NOMO-1 (cell line): ENCODE results near the gene ZNHIT2.
"Not testable (repeated sequence)": the region's sequence is repeated elsewhere in the genome, so short reads cannot be mapped to it uniquely, and the experiment has no call there.

Experiments
- DNase-seq, 2 experiments: peaks; one replicate each; lab custom pipeline; 2025; ENCODE audit not compliant: unreplicated experiment in 2 of 2; lab: John Stamatoyannopoulos, UW

ZNHIT2 gene

DNA sequence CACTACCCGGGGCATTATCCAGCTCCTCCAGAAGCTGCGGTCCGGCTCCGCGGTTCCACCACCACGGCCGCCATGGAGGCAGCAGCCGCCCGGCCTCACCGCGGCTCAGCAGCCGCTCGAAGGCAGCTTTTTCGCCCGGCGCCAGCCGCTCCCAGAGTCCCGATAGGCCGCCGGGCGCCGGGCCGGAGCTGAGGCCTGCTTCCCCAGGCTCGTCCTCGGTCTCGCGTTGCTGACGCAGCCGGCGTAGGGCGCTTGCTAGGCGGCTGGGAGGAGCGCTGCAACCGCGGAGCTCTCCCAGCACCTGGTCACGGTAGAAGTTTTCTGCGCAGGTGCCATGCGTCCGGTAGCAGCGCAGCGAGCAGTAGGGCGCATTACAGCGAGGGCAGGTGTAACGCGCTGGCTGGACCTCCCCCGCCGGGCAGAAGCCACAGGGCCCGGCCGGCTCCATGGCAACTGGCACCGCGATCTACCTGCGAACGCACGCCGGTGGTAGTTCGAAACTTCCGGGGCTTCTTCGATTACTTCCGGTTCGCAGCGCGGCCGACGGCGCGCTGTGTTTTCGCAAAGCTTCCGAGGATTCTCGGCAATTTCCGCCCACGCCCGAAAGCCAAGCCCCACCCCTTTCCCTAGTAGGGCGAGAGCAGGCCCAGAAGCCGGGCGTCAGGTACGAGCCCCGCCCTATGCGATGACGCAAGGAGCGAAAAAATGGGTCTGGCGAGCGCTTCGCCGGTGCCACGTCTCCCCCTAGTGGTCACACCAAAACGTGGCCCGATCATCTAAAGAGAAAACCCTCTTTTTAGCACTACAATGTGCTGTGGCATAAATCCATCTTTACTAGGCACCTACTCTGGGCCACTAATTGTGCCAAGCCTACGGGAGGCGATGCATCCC lies at the start of gene ZNHIT2:
ZNHIT2 (minus strand) TSS at position 496 of the 891 bp plus-strand sequence; CDS start at position 448, 48 bp downstream.
- peak; percentile 98 to 99 for DNase-seq

DNA sequence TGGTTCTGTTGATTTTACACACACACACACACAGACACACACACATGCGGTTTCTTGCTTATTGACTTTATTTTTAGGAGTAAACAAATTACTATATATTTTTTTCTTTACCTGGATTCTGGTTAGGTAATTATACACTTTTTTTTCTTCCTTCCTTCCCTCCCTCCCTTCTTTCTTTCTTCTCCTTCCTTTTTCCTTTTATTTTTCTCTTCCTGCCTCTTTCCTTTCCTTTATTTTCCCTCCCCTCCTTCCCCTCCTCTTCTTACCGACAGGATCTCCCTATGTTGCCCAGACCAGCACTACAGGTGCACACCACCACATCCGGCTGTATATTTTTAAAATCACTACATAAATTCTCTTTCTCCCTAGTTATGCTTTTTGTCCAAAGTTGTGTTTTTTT lies 49.4 kb upstream of the ZNHIT2 start:
- DNase-seq, result no peak

DNA sequence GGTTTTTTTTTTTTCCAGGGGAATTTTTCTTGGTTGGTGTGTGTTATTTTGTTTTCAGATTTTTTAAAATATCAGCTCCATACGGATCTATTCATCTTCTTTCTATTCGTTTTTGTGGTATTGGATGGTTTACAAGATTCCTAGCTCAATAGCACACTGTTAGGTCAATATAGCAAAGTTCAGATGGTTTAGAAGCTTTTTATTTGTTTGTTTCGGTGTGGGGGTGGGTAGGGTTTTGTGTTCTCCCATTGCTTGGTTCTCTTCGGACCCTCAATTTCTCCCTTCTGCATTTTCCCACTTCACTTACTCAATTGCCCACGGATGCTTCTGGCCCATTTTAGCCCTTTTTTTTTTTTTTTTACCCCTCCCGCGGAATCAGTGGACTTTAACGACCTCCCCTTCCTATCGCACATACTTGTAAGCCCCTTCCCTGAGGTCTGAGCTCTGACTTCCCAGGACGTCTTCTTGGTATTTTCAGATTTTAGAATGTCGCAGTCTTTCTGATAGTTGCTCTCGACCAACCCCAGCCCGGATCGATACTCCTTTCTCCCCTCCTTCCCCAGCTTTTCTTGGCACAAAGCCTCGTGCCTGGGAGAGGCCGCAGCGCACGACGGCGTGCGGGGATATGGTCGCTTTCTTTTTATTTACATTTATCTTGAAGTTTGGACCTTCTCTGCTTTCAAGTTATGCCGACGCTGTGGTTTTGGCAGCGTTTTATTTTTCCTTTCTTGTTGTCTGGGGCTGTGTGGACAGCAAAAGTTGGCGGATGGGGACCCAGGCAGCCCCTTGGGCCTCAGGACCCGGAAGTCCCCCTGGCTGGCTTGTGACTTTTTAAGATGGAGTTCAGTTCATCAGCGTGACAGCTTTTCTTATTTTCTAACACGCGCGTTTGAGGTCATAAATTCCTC lies 48.2 kb upstream of the ZNHIT2 start:
- DNase-seq, result no peak

DNA sequence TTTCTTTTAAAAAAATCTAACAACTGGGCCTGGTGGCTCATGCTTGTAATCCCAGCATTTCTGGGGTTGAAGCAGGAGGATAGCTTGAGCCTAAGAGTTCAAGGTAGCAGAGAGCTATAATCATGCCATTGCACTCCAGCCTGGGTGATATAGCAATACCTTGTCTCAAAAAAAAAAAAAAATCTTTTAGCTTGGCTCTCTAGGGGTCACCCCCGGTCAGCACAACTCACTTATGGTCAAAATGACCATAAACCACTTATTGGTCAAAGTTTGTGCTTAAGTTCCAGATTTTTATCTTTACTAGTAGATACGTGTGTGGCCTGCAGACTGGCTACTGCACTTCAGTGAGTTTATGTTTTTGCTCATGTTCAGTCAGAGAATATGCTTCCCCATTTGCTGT lies 46.2 kb upstream of the ZNHIT2 start:
- no peak for DNase-seq

DNA sequence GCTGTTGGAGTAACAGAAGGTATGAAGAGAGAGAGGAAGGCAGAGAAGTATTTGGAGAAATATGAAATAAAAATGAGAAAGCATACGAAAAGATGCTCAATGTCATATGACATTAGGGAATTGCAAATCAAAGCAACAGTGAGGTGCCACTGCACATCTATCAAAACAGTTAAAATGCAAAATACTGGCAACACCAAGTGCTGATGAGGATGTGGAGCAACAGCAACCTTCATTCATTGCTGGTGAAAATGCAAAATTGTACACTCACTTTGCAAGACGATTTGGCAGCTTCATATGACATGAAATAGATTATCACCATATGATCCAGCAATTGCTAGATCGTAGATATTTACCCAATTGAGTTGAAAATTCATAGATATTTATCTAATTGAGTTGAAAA lies 43.1 kb upstream of the ZNHIT2 start:
- DNase-seq, result no peak

DNA sequence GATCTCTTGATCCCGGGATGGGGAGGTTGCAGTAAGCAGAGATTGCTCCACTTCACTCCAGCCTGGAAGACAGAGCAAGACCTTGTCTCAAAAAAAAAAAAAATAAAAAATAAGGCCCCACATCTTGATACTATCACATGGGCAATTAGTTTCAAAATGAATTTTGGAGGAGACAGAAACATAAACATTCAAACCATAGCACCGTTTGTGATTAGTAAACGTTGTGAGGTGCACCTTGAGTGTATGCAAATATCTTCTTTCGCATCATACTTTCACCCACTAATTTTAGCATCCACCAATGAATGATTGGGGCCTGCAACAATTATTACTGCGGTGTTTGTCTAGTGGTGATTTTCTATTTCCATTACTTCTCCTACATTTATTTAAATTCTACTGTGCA lies 41.5 kb upstream of the ZNHIT2 start:
- no peak for DNase-seq

DNA sequence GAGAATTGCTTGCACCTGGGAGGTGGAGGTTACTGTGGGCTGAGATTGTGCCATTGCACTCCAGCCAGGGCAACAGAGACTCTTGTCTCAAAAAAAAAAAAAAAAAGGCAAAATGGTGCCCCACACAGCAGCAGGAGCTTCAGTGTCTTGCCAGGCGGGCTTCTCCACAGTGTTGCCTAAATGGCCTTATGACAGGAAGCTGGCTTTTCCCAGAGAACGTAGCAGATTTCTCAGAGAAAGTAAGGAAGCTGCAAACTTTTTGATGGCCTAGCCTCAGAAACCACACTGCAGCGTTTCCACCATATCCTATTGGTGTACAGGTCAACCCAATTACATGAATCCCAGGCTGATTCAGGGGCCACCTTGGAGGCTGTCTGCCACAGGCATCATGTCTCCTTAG lies 39.8 kb upstream of the ZNHIT2 start:
- no peak for DNase-seq

DNA sequence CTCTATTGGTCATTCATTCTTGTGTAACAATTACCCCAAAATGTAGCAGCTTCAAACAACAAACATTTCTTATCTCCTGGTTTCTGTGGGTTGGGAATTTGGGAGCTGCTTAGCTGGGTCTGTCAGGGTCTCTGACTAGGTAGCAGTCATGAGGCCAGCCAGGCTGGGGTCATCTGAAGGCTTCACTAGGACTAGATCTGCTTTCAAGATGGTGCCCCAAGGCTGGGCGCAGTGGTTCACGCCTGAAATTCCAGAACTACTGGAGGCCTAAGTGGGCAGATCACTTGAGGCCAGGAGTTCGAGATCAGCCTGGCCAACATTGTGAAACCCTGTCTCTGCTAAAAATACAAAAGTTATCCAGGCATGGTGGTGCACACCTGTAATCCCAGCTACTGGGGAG lies 39.4 kb upstream of the ZNHIT2 start:
- DNase-seq, result no peak

DNA sequence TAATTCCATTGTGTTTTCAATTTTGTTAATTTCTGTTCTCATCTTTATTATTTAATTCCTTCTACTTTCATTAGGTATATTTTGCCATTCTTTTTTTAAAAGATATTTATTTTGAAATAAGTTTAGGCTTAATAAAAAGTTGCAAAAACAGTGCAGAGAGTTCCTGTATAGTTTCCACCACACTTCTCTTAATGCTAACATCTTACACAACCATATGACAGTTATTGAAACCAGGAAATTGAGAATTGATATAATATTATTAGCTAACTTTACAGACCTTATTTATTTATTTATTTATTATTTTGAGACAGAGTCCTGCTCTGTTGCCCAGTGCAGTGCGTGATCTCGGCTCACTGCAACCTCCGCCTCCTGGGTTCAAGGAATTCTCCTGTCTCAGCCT lies 38.8 kb upstream of the ZNHIT2 start:
- peak in 1 of 2 experiments; percentile 11 for DNase-seq

DNA sequence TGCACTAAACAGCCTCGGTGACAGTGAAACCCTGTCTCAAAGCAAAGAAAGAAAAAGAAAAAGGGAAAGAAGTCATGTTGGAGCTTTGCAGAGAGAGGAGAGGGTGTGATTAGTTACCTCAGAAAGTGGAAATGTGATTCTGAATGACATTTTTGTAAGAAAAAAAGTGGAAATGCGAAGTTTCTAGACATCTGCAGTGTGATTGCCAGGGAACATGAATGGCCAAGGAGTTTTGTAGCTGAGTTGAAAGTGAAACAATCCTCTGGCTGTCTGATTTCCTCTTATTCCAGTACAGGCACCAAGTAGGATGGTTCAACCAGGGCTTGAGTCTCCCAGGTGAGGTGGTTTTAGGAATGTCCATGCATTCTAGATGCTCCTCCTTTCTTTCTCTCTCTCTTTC lies 34.6 kb upstream of the ZNHIT2 start:
- peak in 1 of 2 experiments; percentile 52 for DNase-seq

DNA sequence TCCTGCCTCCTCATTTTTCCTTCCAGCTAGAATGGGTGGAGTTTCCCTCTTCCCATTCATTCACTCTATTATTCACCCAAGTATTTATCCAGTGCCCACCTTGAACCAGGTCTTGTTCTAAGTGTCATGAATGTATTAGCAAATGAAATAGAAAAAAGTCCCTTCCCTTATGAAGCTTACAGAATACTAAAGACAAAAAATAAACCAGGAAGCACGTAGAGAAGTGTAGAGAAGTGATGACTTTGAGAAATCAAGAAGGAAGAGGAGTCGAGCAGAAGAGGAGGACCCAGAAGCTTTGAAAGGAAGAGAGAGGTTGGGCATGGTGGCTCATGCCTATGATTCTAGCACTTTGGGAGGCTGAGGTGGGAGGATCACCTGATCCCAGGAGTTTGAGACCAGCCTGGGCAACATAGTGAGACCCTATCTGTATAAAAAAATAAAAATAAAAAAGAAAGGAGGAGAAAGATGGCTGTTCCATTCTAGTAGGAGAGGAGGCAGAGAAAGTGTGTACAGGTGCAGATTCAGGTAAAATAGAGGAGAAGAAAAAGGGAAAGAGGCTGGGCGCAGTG lies 33.9 kb upstream of the ZNHIT2 start:
- DNase-seq, result peak in 1 of 2 experiments; percentile 47

DNA sequence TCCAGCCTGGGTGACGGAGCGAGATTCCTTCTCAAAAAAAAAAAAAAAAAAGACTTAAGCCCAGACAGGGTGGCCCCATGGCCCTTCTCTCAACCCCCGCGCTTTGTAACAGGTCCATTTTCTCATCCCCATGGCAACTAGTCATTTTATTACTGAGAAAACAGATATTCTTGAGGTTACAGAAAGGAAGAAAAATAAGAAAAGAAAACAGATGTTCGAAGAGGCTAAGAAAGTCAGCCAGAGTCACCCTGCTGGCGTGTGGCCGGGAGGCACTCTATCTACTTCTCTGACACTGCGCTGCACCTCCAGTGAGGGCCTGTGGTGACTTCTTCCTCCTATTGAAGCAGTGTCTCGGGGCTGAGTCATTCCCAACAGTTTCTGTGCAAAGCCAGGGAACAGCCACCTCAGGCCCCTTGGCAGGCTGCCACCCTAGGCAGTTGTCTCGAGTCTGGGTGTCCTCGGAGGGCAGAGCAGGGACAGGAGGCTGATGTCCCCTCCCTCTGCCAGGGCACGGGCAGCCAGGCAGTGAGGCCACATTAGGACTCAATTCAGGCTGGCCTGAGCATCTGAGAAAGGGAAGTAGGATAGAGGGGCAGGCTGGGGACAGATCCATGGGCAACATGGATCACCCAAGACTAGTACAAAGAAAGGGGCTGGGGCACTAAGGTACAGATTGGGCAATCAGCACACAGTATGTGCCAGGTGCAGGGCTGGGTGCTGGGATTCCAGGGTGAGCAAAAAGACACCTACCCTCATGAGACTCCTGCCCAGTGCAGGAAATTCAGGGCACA lies 33.2 kb upstream of the ZNHIT2 start:
- DNase-seq, result peak; percentile 74 to 84

DNA sequence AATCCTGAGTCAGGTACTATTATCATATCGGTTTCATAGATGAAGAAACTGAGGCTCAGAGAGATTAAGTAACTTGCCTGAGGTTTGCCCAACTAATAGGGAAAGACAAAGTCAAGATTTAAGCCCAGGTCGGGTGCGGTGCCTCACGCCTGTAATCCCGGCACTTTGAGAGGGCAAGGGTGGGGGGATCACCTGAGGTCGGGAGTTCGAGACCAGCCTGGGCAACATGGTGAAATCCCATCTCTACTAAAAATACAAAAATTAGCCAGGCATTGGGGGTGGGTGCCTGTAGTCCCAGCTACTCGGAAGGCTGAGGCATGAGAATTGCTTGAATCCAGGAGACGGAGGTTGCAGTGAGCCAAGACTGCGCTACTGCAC lies 32.6 kb upstream of the ZNHIT2 start:
- not testable (repeated sequence) for DNase-seq

DNA sequence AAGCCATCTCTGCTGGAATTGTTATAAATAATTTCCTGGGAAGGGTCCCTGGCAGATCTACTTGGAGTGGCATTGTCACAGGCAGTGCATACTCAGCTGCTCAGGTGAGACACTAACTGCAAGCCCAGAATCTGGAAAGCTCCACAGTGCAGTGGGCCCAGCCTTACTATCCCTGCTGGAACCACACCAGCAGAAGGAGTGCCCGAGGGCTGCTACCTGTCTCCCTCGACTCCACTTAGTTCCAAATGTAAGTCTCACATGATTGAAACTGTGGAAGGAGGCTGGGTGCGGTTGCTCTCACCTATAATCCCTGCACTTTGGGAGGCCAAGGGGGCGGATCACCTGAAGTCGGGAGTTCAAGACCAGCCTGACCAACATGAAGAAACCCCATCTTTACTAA lies 31.2 kb upstream of the ZNHIT2 start:
- DNase-seq, result no peak

DNA sequence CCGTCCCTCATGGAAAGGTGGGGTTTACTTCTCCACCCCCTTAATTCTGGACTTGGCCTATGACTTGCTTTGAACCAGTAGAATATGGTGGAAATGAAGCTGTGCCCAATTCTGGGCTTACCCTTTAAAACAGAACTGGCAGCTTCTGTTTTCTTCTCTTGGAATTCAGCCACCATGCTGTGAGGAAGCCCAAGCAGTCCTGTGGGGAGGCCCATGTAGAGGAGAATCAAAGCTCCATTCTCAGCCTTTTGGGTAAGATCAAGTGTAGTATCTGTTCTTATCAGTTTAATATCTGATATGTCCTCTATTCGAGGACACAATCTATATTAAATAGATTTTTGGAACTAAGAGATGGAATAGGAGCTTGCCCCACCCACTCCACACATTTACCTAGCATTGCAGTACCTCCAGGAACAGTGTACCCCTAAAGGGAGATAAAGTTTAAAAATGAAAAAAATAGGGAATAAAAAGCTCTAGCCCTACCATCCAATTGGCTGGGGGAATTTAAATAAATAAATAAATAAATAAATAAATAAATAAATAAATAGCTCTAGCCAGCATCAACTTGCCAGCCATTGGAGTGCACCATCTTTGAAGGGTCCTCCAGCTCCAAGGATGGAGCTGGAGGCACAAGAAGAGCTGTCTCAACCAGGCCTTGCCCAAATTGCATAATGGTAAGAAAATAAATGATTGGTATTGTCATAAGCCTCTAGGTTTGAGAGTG lies 30.0 kb upstream of the ZNHIT2 start:
- no peak for DNase-seq

DNA sequence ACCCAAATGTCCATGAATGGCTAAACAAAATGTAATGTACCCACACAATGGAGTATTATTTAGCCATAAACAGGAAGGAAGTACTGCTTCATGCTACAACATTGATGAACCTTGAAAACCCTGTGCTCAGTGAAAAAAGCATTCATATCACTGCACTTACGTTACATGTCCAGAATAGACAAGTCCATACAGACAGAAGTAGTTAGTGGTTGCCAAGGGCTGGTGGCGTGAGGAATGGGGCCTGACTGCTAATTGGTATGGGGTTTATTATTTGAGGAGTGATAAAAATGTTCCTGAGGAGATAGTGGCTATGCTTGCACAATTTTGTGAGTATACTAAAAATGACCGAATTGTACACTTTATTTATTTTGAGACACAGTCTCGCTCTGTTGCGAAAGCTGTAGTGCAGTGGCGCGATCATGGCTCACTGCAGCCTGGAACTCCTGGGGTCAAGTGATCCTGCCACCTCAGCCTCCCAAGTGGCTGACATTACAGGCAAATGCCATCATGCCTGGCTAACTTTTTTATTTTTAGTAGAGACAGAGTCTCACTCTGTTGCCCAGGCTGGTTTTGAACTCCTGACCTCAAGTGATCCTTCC lies 24.5 kb upstream of the ZNHIT2 start:
- DNase-seq, result no peak

DNA sequence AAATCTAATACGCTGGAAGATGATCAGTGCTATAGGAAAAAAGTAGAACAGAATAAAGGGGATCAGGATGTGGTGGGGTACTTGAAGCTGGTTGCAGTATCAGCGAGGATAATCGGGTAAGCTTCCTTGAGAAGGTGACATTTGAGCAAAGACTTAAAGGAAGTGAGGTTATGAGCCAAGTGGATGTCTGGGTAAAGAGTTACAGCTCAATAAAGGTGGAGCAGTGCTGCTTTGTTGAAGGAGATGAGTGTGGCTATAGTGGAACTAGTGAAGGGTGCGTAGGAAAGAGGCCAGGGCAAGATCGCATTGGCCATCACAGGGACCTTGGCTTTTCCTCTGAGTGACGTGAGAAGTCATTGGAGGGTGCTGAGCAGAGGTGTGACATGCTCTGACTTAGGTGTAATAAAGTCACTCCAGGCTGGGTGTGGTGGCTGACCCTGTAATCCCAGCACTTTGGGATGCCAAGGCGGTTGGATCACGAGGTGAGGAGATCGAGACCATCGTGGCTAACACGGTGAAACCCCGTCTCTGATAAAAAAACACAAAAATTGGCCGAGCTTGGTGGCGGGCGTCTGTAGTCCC lies 19.1 kb upstream of the ZNHIT2 start:
- DNase-seq, result no peak

DNA sequence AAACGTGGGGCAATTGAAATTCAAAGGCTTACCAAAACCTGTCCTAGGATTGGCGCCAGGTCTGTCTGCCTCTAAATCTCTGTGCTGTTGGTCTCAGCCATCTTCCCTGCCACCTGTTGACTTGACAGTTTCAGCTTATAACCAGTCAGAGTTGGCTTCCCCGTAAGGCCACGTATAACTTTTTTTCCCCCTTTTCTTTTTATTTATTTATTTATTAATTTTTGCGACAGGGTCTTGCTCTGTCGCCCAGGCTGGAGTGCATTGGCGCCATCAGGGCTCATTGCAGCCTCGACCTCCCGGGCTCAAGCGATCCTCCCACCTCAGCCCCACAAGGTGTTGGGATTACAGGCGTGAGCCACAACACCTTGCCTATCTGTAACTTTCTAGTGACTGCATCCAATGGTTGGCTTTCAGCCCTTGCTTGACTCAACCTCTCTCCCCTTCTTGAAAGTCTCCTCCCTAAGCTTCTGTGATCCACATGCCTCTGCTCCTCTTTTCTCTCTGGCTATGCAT lies 18.2 kb upstream of the ZNHIT2 start:
- no peak for DNase-seq
